Measurements from ENCODE around the gene AFAP1. TPM values are rescaled to one million over a fixed set of nuclear protein-coding genes. Genes with fewer than 3 reads are reported as not detected.

The AFAP1 gene
- total and polyA plus RNA-seq, 2 of the 4 experiments (the other 2 are of a cell fraction), result 48.2 to 80.9 TPM

DNA sequence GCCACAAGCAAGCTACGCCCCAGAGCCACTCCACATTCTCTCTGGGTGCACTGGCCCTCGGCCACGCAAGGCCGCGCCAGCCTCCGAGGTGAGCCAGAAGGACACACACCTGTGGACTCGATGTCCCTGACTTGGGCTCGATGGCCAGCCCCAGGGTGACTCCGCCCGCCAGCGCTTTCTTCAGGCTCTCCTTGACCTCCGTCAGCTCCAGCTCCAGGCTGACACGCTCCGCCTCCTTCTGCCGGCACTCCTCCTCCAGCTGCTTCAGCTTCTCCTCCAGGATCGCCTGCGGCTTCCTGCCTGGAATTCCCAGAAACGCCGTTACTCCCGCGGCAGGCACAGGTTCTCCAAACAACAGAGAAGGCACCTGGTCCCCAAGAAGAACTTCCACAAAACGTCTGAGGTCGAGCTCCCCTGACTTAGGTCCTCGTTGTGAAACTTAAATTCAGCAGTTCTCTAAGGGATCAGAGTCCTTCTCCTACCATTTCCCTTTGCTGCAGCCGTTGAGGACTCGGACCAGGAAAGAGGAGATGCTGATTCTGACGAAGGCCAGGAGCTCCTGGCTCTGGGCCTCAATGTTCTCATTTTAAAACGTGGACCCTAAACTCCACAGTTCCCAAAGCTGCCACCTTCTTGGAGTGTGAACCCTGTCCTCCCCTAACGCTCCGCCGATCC, 166.8 kb downstream of the AFAP1 start:
- CTCF ChIA-PET, result interaction anchor here (0.6 kb wide), 1 partner anchor 23 kb away, joined by 3 read pairs; no protein-coding TSS in a partner anchor
- 70% methylated on average over 19 of the region's 31 CpGs; no CpG with 5 or more reads in 1 of the 2 experiments for WGBS, 2 experiments (ENCODE audit: extremely low coverage in 2 of 2, insufficient read length in 1 of 2)
- no peak overlapping the region for H3K4me2 ChIP-seq (ENCODE audit: low read depth, low read length)
- DNase-seq (no peak), ATAC-seq (ENCODE audit: low read depth) (peak; percentile 51)
- no peak overlapping the region; the same call in 1 of the 2 replicates for H4K91ac ChIP-seq (ENCODE audit: insufficient read depth, low read depth, low read length)
- no peak overlapping the region for H3K4me3 ChIP-seq (ENCODE audit: insufficient read depth, low read depth, low read length)
- dilution Hi-C loops (cut with HindIII; ENCODE audit: low sequenced_read_pairs, unreplicated experiment), result no loop called here
- H2BK20ac ChIP-seq (ENCODE audit: low read depth, low read length), result no peak overlapping the region
- H3K79me1 ChIP-seq (ENCODE audit: low read depth in 1 of 2, low read length in 2 of 2), result peaks cover 23 to 86% of the 10 kb centered on the region in 2 experiments
- no peak overlapping the region for H3K56ac ChIP-seq (ENCODE audit: extremely low read depth, insufficient read depth, low read length)
- H3K18ac ChIP-seq (ENCODE audit: low read depth, low read length), result no peak overlapping the region
- H3K4ac ChIP-seq (ENCODE audit: low read depth, low read length), result no peak overlapping the region
- H3K14ac ChIP-seq (replicated peaks; ENCODE audit: low read depth, low read length), result no peak overlapping the region
- H3K23ac ChIP-seq (ENCODE audit: low read depth, low read length), result no peak overlapping the region
- TF ChIP-seq CTCF (conservative IDR thresholded peaks at IDR 0.05; ENCODE audit: low read depth, low read length) (no peak), BHLHE40 (IDR thresholded peaks at IDR 0.05; ENCODE audit: low read depth, low read length) (no peak), RCOR1 (IDR thresholded peaks at IDR 0.05; ENCODE audit: insufficient replicate concordance, low read length) (no peak), MXI1 (IDR thresholded peaks at IDR 0.05; ENCODE audit: borderline replicate concordance, low read depth, low read length) (no peak), NFE2L2 (IDR thresholded peaks at IDR 0.05; ENCODE audit: low read depth, low read length) (no peak), RAD21 (IDR thresholded peaks at IDR 0.05; ENCODE audit: low read length) (no peak), CEBPB (IDR thresholded peaks at IDR 0.05; ENCODE audit: low read depth, low read length) (no peak), CHD1 (IDR thresholded peaks at IDR 0.05; ENCODE audit: low read depth, low read length) (no peak), RFX5 (IDR thresholded peaks at IDR 0.05; ENCODE audit: low read depth, low read length) (no peak), MAZ (IDR thresholded peaks at IDR 0.05; ENCODE audit: borderline replicate concordance, low read depth, low read length) (no peak), MAFK (IDR thresholded peaks at IDR 0.05; ENCODE audit: low read depth, low read length) (no peak), FOS (IDR thresholded peaks at IDR 0.05; ENCODE audit: low read depth, low read length) (no peak)
- TF ChIP-seq, protein P1, sequence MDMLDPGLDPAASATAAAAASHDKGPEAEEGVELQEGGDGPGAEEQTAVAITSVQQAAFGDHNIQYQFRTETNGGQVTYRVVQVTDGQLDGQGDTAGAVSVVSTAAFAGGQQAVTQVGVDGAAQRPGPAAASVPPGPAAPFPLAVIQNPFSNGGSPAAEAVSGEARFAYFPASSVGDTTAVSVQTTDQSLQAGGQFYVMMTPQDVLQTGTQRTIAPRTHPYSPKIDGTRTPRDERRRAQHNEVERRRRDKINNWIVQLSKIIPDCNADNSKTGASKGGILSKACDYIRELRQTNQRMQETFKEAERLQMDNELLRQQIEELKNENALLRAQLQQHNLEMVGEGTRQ (IDR thresholded peaks at IDR 0.05; ENCODE audit: low read depth, low read length), result no peak
- no peaks in the 10 kb centered on the region for H3K27me3 ChIP-seq (ENCODE audit: control insufficient read depth, insufficient read depth, low read length)
- in situ Hi-C loops (cut with MboI; ENCODE audit: low sequenced_read_pairs), result no loop called here
- no peak overlapping the region for H4K5ac ChIP-seq (ENCODE audit: low read depth, low read length)
- H4K8ac ChIP-seq (ENCODE audit: low read depth in 2 of 2, low read length in 2 of 2), result no peak overlapping the region
- peaks cover 91% of the 10 kb centered on the region for H3K36me3 ChIP-seq (ENCODE audit: control insufficient read depth, insufficient read depth, low read length)
- H2BK5ac ChIP-seq (ENCODE audit: low read depth, low read length, poor library complexity, severe bottlenecking), result no peak overlapping the region
- no peak overlapping the region for H2BK120ac ChIP-seq (ENCODE audit: low read depth, low read length)
- POLR2A ChIA-PET (ENCODE audit: unreplicated experiment), result no interaction called here
- no peak overlapping the region for H3K9ac ChIP-seq (ENCODE audit: low read depth, low read length)
- no peak overlapping the region for H2AK9ac ChIP-seq (replicated peaks; ENCODE audit: low read depth, low read length, poor library complexity)
- H4K20me1 ChIP-seq (ENCODE audit: insufficient read depth, low read length), result peaks cover 47% of the 10 kb centered on the region
- H3K9me1 ChIP-seq (ENCODE audit: insufficient read depth, low read length), result no peaks in the 10 kb centered on the region
- no peaks in the 10 kb centered on the region for H3K4me1 ChIP-seq (ENCODE audit: control insufficient read depth, insufficient read depth, low read length)
- intact Hi-C loops (cut with micrococcal nuclease), result no loop called here
- H2AFZ ChIP-seq (replicated peaks; ENCODE audit: low read length, poor library complexity), result peak overlapping the region; percentile 4
- no peak overlapping the region for H2AK5ac ChIP-seq (ENCODE audit: low read depth, low read length)
- BruUV-seq (replicated peaks), result no TSS peak
- no peak overlapping the region for H2BK15ac ChIP-seq (ENCODE audit: low read depth, low read length)
- no peak overlapping the region for H3K27ac ChIP-seq (ENCODE audit: insufficient read depth, low read length)
- no peaks in the 10 kb centered on the region for H3K9me3 ChIP-seq (ENCODE audit: control insufficient read depth, insufficient read depth, low read length)

All from IMR-90 (cell line).